Stimulated activated CD8-positive, alpha-beta memory T cell treated with anti-CD3 and anti-CD28 coated beads, Interleukin-4, amount 100 ng/mL, for 24 hours (primary cell): ENCODE data around the gene CHRNB2.

ENCODE experiments used
- DNase-seq: peaks from one replicate; pipeline ENCODE4 v3.0.0-alpha.2; 2020; ENCODE audit warnings: low read depth

The CHRNB2 gene

GRCh38 chr1:154609398-154610380, 42.1 kb downstream of the CHRNB2 start:
- peak; percentile 23 for DNase-seq

- DNase-seq: no peak
These were observed 43.7 kb downstream of the CHRNB2 start for GRCh38 chr1:154611150-154611862.

- no peak for DNase-seq
These were observed 46.7 kb downstream of the CHRNB2 start for GRCh38 chr1:154614247-154614646.

- no peak for DNase-seq
These were observed 47.3 kb downstream of the CHRNB2 start for GRCh38 chr1:154614901-154615300.

- DNase-seq: no peak
These were observed 47.8 kb downstream of the CHRNB2 start for GRCh38 chr1:154615411-154615810.

- DNase-seq: no peak
These were observed 49.2 kb downstream of the CHRNB2 start for GRCh38 chr1:154616659-154617345.

GRCh38 chr1:154619181-154619948, 51.8 kb downstream of the CHRNB2 start:
- DNase-seq: no peak

GRCh38 chr1:154620751-154621150, 53.2 kb downstream of the CHRNB2 start:
- DNase-seq: no peak

- DNase-seq: no peak
These were observed 54.3 kb downstream of the CHRNB2 start for GRCh38 chr1:154621875-154622274.

- no peak for DNase-seq
These were observed 55.0 kb downstream of the CHRNB2 start for GRCh38 chr1:154622503-154623039.

GRCh38 chr1:154623358-154623757, 55.8 kb downstream of the CHRNB2 start:
- DNase-seq: no peak

- DNase-seq: no peak
These were observed 57.4 kb downstream of the CHRNB2 start for GRCh38 chr1:154624746-154625643.

GRCh38 chr1:154626456-154627256, 59.1 kb downstream of the CHRNB2 start:
- DNase-seq: no peak

GRCh38 chr1:154627257-154628120, 59.9 kb downstream of the CHRNB2 start:
- DNase-seq: peak; percentile 88

GRCh38 chr1:154628121-154628405, 60.5 kb downstream of the CHRNB2 start:
- DNase-seq: no peak

- no peak for DNase-seq
These were observed 61.6 kb downstream of the CHRNB2 start for GRCh38 chr1:154629061-154629674.
